Gastrocnemius medialis (tissue), 4 donors: Measurements from ENCODE around the gene KLK8. TPM values are rescaled to one million over a fixed set of nuclear protein-coding genes. Genes with fewer than 3 reads are reported as not detected.

Experiments used
- ATAC-seq, 2 donors: fragments of 150-250 bp; one replicate each; pipeline ENCODE4 v1.9.1; 2016
- DNase-seq, 2 donors: peaks; one replicate each; pipeline ENCODE4 v3.0.0-alpha.2; 2019
- H3K27ac ChIP-seq, 4 donors: fragments of 200-600 bp; sonication (generic); 1 replicate in 1 of 4; 2 replicates in 3 of 4; pipeline ENCODE4 v1.5.1; 2016 to 2018; ENCODE audit warnings: mild to moderate bottlenecking in 2 of 4, moderate library complexity in 1 of 4
- H3K27me3 ChIP-seq, 3 donors: fragments of 200-600 bp; sonication (generic) in 2 of 3; 1 replicate in 1 of 3; 2 replicates in 2 of 3; pipeline versions ENCODE4 v1.5.1 to v1.6.0; 2016 to 2019; ENCODE audit warnings: mild to moderate bottlenecking in 1 of 3, moderate library complexity in 1 of 3
- H3K36me3 ChIP-seq, 2 donors: fragments of 200-600 bp; sonication (generic) in 1 of 2; one replicate each; pipeline ENCODE4 v1.5.1; 2017 to 2018
- H3K4me1 ChIP-seq, 2 donors: fragments of 200-600 bp; sonication (generic) in 1 of 2; one replicate each; pipeline ENCODE4 v1.5.1; 2016 to 2017; ENCODE audit warnings: mild to moderate bottlenecking in 2 of 2
- H3K4me3 ChIP-seq, 4 donors: fragments of 200-600 bp; sonication (generic) in 3 of 4; 1 replicate in 1 of 4; 2 replicates in 3 of 4; pipeline ENCODE4 v1.5.1; 2016 to 2019; ENCODE audit warnings: mild to moderate bottlenecking in 2 of 4
- H3K9me3 ChIP-seq, 3 donors: fragments of 200-600 bp; sonication (generic) in 2 of 3; 1 replicate in 1 of 3; 2 replicates in 2 of 3; pipeline ENCODE4 v1.5.1; 2016 to 2019
- CTCF ChIP-seq, 5 experiments: fragments of 450-650 bp in 3 of 5; fragments of 200-600 bp in 2 of 5; sonication (generic) in 2 of 5; IDR thresholded peaks in 4 of 5; conservative IDR thresholded peaks in 1 of 5; 1 replicate in 4 of 5; 2 replicates in 1 of 5; pipeline ENCODE4 v1.5.1; 2016 to 2019; ENCODE audit warnings: antibody characterized with exemption in 5 of 5, mild to moderate bottlenecking in 3 of 5, moderate library complexity in 3 of 5
- POLR2A ChIP-seq, 2 donors: fragments of 450-650 bp; IDR thresholded peaks; one replicate each; pipeline ENCODE4 v1.6.1; 2017; ENCODE audit warnings: antibody characterized with exemption in 2 of 2, mild to moderate bottlenecking in 2 of 2, moderate library complexity in 2 of 2
- in situ Hi-C, 4 donors: fragments of 200-750 bp; cut with MboI; loops; one replicate each; pipeline versions ENCODE4 v1.15.0 to v1.8.0; 2017; ENCODE audit warnings: low sequenced_read_pairs in 4 of 4
- intact Hi-C: fragments of 100-400 bp; cut with DNase I; formaldehyde crosslinking; loops from one replicate; pipeline ENCODE4 v1.15.1; 2023; ENCODE audit warnings: low total_unique reads
- total RNA-seq, 4 donors: library from RNA; depleted of rRNA; stranded (reverse); fragments of >200 nt; gene quantifications; one replicate each; pipeline versions ENCODE4 v1.1.0 to v1.2.3, GENCODE V29; 2016

Gene KLK8
- total RNA-seq, 4 donors from 2014 or later, result not detected

- H3K27ac ChIP-seq, result no peak overlapping the region
- intact Hi-C loops (no loop called here), in situ Hi-C loops (no loop called here)
- H3K9me3 ChIP-seq, result no peaks in the 10 kb centered on the region
- H3K4me1 ChIP-seq, result no peaks in the 10 kb centered on the region
- peaks cover 3 to 15% (median 5%) of the 10 kb centered on the region in 3 donors for H3K27me3 ChIP-seq
- H3K36me3 ChIP-seq, result no peaks in the 10 kb centered on the region
- DNase-seq (no peak), ATAC-seq (no peak)
- H3K4me3 ChIP-seq, result no peak overlapping the region
- no peak for TF ChIP-seq POLR2A (IDR thresholded peaks at IDR 0.05)
- TF ChIP-seq CTCF (IDR thresholded peaks at IDR 0.05 in 4 of 5, conservative IDR thresholded peaks at IDR 0.05 in 1 of 5), result no peak
These were observed 423 bp downstream of the KLK8 start for GRCh38 chr19:51000981-51001380.

GRCh38 chr19:51000426-51000825 lies 978 bp downstream of the KLK8 start:
- Histone ChIP-seq H3K9me3 (no peaks in the 10 kb centered on the region), H3K36me3 (no peaks in the 10 kb centered on the region), H3K4me3 (no peak overlapping the region), H3K4me1 (no peaks in the 10 kb centered on the region), H3K27ac (no peak overlapping the region), H3K27me3 (peaks cover 3 to 15% (median 5%) of the 10 kb centered on the region in 3 donors)
- in situ Hi-C loops (no loop called here), intact Hi-C loops (no loop called here)
- TF ChIP-seq CTCF (IDR thresholded peaks at IDR 0.05 in 4 of 5, conservative IDR thresholded peaks at IDR 0.05 in 1 of 5) (no peak), POLR2A (IDR thresholded peaks at IDR 0.05) (no peak)
- DNase-seq (no peak), ATAC-seq (no peak)

- Histone ChIP-seq H3K27ac (no peak overlapping the region), H3K9me3 (no peaks in the 10 kb centered on the region), H3K4me3 (no peak overlapping the region), H3K27me3 (peaks cover 3 to 15% (median 5%) of the 10 kb centered on the region in 3 donors), H3K4me1 (no peaks in the 10 kb centered on the region), H3K36me3 (no peaks in the 10 kb centered on the region)
- DNase-seq, result no peak
- TF ChIP-seq CTCF (IDR thresholded peaks at IDR 0.05 in 4 of 5, conservative IDR thresholded peaks at IDR 0.05 in 1 of 5), result no peak
- in situ Hi-C loops (no loop called here), intact Hi-C loops (no loop called here)
- no peak for ATAC-seq
These were observed 2.7 kb downstream of the KLK8 start for GRCh38 chr19:50998686-50999085.

GRCh38 chr19:50998061-50998460 lies 3.3 kb downstream of the KLK8 start:
- Histone ChIP-seq H3K9me3 (no peaks in the 10 kb centered on the region), H3K4me3 (no peak overlapping the region), H3K4me1 (no peaks in the 10 kb centered on the region), H3K36me3 (no peaks in the 10 kb centered on the region), H3K27me3 (peaks cover 3 to 15% (median 5%) of the 10 kb centered on the region in 3 donors), H3K27ac (no peak overlapping the region)
- ATAC-seq (no peak), DNase-seq (no peak)
- in situ Hi-C loops (no loop called here), intact Hi-C loops (no loop called here)
- TF ChIP-seq POLR2A (IDR thresholded peaks at IDR 0.05), result no peak
- no peak for TF ChIP-seq CTCF (IDR thresholded peaks at IDR 0.05 in 4 of 5, conservative IDR thresholded peaks at IDR 0.05 in 1 of 5)

- Histone ChIP-seq H3K4me1 (no peaks in the 10 kb centered on the region), H3K27me3 (no peaks in the 10 kb centered on the region), H3K27ac (no peak overlapping the region), H3K9me3 (no peaks in the 10 kb centered on the region), H3K36me3 (no peaks in the 10 kb centered on the region), H3K4me3 (no peak overlapping the region)
- TF ChIP-seq CTCF (IDR thresholded peaks at IDR 0.05 in 4 of 5, conservative IDR thresholded peaks at IDR 0.05 in 1 of 5) (no peak), POLR2A (IDR thresholded peaks at IDR 0.05) (no peak)
- DNase-seq, result no peak
- ATAC-seq, result no peak
- intact Hi-C loops (no loop called here), in situ Hi-C loops (no loop called here)
These were observed 7.3 kb downstream of the KLK8 start for GRCh38 chr19:50994129-50994528.
